K562 (cell line): ENCODE results near the gene WWP2. TPM values are rescaled to one million over a fixed set of nuclear protein-coding genes. Genes with fewer than 3 reads are reported as not detected.

Source experiments
- BHLHE40 ChIP-seq: IDR thresholded peaks from 2 replicates; pipeline ENCODE4 v1.6.1; 2011; ENCODE audit warnings: low read length, improper control_type of control experiment
- CXXC5 ChIP-seq: fragments of 250-450 bp; sonication (Bioruptor Pico); IDR thresholded peaks from 2 replicates; pipeline ENCODE4 v1.8.0; 2022; ENCODE audit warnings: inconsistent platforms, mild to moderate bottlenecking, moderate library complexity
- DPF2 ChIP-seq: fragments of 450-650 bp; IDR thresholded peaks from 2 replicates; pipeline ENCODE4 v1.6.1; 2016
- E2F6 ChIP-seq, 2 experiments: IDR thresholded peaks; 2 replicates each; pipeline ENCODE4 v1.6.1; 2011; ENCODE audit warnings: borderline replicate concordance in 1 of 2, control low read depth in 1 of 2, low read depth in 1 of 2, low read length in 1 of 2, mild to moderate bottlenecking in 1 of 2, mixed read lengths in 1 of 2, moderate library complexity in 1 of 2; ENCODE audit not compliant: insufficient read depth in 1 of 2, insufficient read length in 1 of 2, poor library complexity in 1 of 2, severe bottlenecking in 1 of 2; ENCODE audit errors: extremely low read depth in 1 of 2
- ERF ChIP-seq: fragments of 450-650 bp; formaldehyde crosslinking; IDR thresholded peaks from 2 replicates; pipeline ENCODE4 v1.4.0; 2020; ENCODE audit warnings: mild to moderate bottlenecking, mixed read lengths
- FOXK2 ChIP-seq, 2 experiments: fragments of 450-650 bp; IDR thresholded peaks in 1 of 2; conservative IDR thresholded peaks in 1 of 2; 2 replicates each; pipeline ENCODE4 v1.6.1; 2016; ENCODE audit warnings: low read depth in 2 of 2, mild to moderate bottlenecking in 1 of 2
- HDAC1 ChIP-seq, 2 experiments: fragments of 450-650 bp; IDR thresholded peaks; 2 replicates each; pipeline ENCODE4 v1.6.1; 2016 to 2017; ENCODE audit warnings: inconsistent platforms in 1 of 2, mild to moderate bottlenecking in 1 of 2, moderate library complexity in 1 of 2
- HDAC2 ChIP-seq: fragments of 450-650 bp; IDR thresholded peaks from 2 replicates; pipeline ENCODE4 v1.6.1; 2016; ENCODE audit warnings: mild to moderate bottlenecking
- HIVEP1 ChIP-seq: fragments of 250-450 bp; sonication (Bioruptor Pico); IDR thresholded peaks from 2 replicates; pipeline ENCODE4 v1.4.0; 2020; ENCODE audit warnings: mild to moderate bottlenecking
- KDM1A ChIP-seq, 2 experiments: fragments of 450-650 bp; IDR thresholded peaks; 2 replicates each; pipeline ENCODE4 v1.6.1; 2016; ENCODE audit warnings: mild to moderate bottlenecking in 2 of 2
- LARP7 ChIP-seq: fragments of 450-650 bp; IDR thresholded peaks from 2 replicates; pipeline ENCODE4 v1.6.1; 2016
- LEF1 ChIP-seq: fragments of 450-650 bp; IDR thresholded peaks from 2 replicates; pipeline ENCODE4 v1.6.1; 2016; ENCODE audit warnings: mild to moderate bottlenecking
- MLX ChIP-seq, 2 experiments: fragments of 450-650 bp in 1 of 2; sonication (generic) in 1 of 2; formaldehyde crosslinking; conservative IDR thresholded peaks; 2 replicates each; pipeline versions ENCODE4 v1.4.0 to v1.8.1; 2020 to 2022; ENCODE audit warnings: mild to moderate bottlenecking in 1 of 2, missing genetic modification reagents in 1 of 2
- NCOA2 ChIP-seq, 2 experiments: fragments of 450-650 bp; IDR thresholded peaks; 2 replicates each; pipeline ENCODE4 v1.6.1; 2018; ENCODE audit warnings: mild to moderate bottlenecking in 2 of 2, moderate library complexity in 1 of 2; ENCODE audit not compliant: partially characterized antibody in 2 of 2
- OTX1 ChIP-seq: fragments of 450-650 bp; formaldehyde crosslinking; IDR thresholded peaks from 2 replicates; pipeline ENCODE4 v1.4.0; 2022; ENCODE audit warnings: mild to moderate bottlenecking
- POU5F1 ChIP-seq: fragments of 150-350 bp; IDR thresholded peaks from 2 replicates; pipeline ENCODE4 v1.6.1; 2014; ENCODE audit warnings: borderline replicate concordance, low read length, low read depth, mild to moderate bottlenecking; ENCODE audit not compliant: partially characterized antibody
- SMARCC2 ChIP-seq: fragments of 450-650 bp; IDR thresholded peaks from 2 replicates; pipeline ENCODE4 v1.6.1; 2017; ENCODE audit warnings: antibody characterized with exemption, moderate library complexity, mild to moderate bottlenecking, low read depth
- TARDBP ChIP-seq: fragments of 450-650 bp; IDR thresholded peaks from 2 replicates; pipeline ENCODE4 v1.6.1; 2016
- TBL1XR1 ChIP-seq, 2 experiments: IDR thresholded peaks; 2 replicates each; pipeline ENCODE4 v1.6.1; 2012; ENCODE audit warnings: improper control_type of control experiment in 2 of 2, low read length in 2 of 2, mild to moderate bottlenecking in 1 of 2
- WHSC1 ChIP-seq: IDR thresholded peaks from one replicate; pipeline ENCODE4 v1.6.1; 2012; ENCODE audit warnings: low read length, control low read depth, inconsistent platforms
- ZKSCAN3 ChIP-seq: fragments of 250-450 bp; sonication (Bioruptor Pico); IDR thresholded peaks from 2 replicates; pipeline ENCODE4 v1.4.0; 2020
- ZNF140 ChIP-seq: fragments of 250-450 bp; sonication (Bioruptor Pico); IDR thresholded peaks from 2 replicates; pipeline ENCODE4 v1.8.0; 2021; ENCODE audit warnings: moderate library complexity, mild to moderate bottlenecking, inconsistent platforms
- ZNF280B ChIP-seq: fragments of 250-450 bp; sonication (Bioruptor Pico); IDR thresholded peaks from 2 replicates; pipeline ENCODE4 v1.5.1; 2021; ENCODE audit warnings: mild to moderate bottlenecking
- ZNF384 ChIP-seq: IDR thresholded peaks from 2 replicates; pipeline ENCODE4 v1.6.1; 2012; ENCODE audit warnings: low read depth, low read length, improper control_type of control experiment
- polyA plus RNA-seq, 8 experiments: library from polyadenylated mRNA; depleted of rRNA in 4 of 8; stranded (reverse) in 5 of 8; unstranded in 3 of 8; fragments of >200 nt; fragmentation: Nextera tagmentation in 2 of 8; fragmentation: Illumina TruSeq in 1 of 8; extraction: Ambion mirVana in 2 of 8; extraction: Trizol in 1 of 8; gene quantifications; 2 replicates each; pipeline versions ENCODE4 v1.2.1 to v1.2.3, GENCODE V29; 2011 to 2014; ENCODE audit warnings: inconsistent platforms in 1 of 8, missing spikeins in 1 of 8
- total RNA-seq, 7 experiments: library from RNA; depleted of rRNA in 6 of 7; stranded (reverse); fragments of >200 nt in 6 of 7; fragmentation: Illumina TruSeq in 2 of 7; extraction: Trizol in 2 of 7; gene quantifications; 2 replicates each; pipeline versions ENCODE4 v1.2.1 to v1.2.3, GENCODE V29; 2011 to 2021; ENCODE audit warnings: low replicate concordance in 1 of 7
- TF ChIP-seq, protein P1 (sequence below): sonication (generic); formaldehyde crosslinking; IDR thresholded peaks from 2 replicates; pipeline ENCODE4 v1.8.0; 2022; ENCODE audit warnings: mild to moderate bottlenecking, missing genetic modification reagents, borderline replicate concordance

Gene WWP2
- total and polyA plus RNA-seq, 9 of the 15 experiments (the other 6 are each of a cell fraction or from before 2014, with no cell fraction given), result 1.9 to 34.4 (median 14.6) TPM

GRCh38 chr16:69796285-69797118 lies 34.4 kb downstream of the WWP2 start (continued):
- TF ChIP-seq, protein P1, sequence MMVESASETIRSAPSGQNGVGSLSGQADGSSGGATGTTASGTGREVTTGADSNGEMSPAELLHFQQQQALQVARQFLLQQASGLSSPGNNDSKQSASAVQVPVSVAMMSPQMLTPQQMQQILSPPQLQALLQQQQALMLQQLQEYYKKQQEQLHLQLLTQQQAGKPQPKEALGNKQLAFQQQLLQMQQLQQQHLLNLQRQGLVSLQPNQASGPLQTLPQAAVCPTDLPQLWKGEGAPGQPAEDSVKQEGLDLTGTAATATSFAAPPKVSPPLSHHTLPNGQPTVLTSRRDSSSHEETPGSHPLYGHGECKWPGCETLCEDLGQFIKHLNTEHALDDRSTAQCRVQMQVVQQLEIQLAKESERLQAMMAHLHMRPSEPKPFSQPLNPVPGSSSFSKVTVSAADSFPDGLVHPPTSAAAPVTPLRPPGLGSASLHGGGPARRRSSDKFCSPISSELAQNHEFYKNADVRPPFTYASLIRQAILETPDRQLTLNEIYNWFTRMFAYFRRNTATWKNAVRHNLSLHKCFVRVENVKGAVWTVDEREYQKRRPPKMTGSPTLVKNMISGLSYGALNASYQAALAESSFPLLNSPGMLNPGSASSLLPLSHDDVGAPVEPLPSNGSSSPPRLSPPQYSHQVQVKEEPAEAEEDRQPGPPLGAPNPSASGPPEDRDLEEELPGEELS (CRISPR knock-in tag), result no peak
- TF ChIP-seq ZNF280B (CRISPR knock-in tag), result no peak
- TF ChIP-seq HDAC1 (IDR thresholded peaks at IDR 0.05), result peak in 1 of 2 experiments; percentile 66; a peak in 2 of 4 replicates
- TF ChIP-seq LEF1, result 0 out of 2 replicates have a peak, but pooled peaks have one; percentile 17
- TF ChIP-seq POU5F1, result no peak
- TF ChIP-seq BHLHE40, result peak; percentile 29; the same call in 1 of the 2 replicates
- no peak for TF ChIP-seq ZKSCAN3 (CRISPR knock-in tag)
- TF ChIP-seq CXXC5, result no peak
- TF ChIP-seq E2F6 (IDR thresholded peaks at IDR 0.05; ENCODE audit: borderline replicate concordance in 1 of 2, extremely low read depth in 1 of 2, insufficient read depth in 1 of 2, insufficient read length in 1 of 2, low read depth in 1 of 2, low read length in 1 of 2, poor library complexity in 1 of 2, severe bottlenecking in 1 of 2), result no peak
- TF ChIP-seq OTX1 (CRISPR knock-in tag), result no peak
- peak; percentile 83 for TF ChIP-seq HDAC2
- no peak for TF ChIP-seq ZNF384
- TF ChIP-seq TBL1XR1 (IDR thresholded peaks at IDR 0.05; ENCODE audit: low read length in 2 of 2), result no peak
- no peak for TF ChIP-seq HIVEP1 (CRISPR knock-in tag)
- no peak for TF ChIP-seq SMARCC2
- no peak for TF ChIP-seq WHSC1
- no peak for TF ChIP-seq ERF (CRISPR knock-in tag)
- no peak for TF ChIP-seq LARP7
- TF ChIP-seq NCOA2 (IDR thresholded peaks at IDR 0.05; ENCODE audit: partially characterized antibody in 2 of 2), result no peak
- peak in 1 of 2 experiments; percentile 82; a peak in 2 of 4 replicates for TF ChIP-seq FOXK2 (conservative IDR thresholded peaks at IDR 0.05 in 1 of 2, IDR thresholded peaks at IDR 0.05 in 1 of 2; ENCODE audit: low read depth in 2 of 2)
- TF ChIP-seq DPF2, result no peak
- peak; percentile 71; the same call in 1 of the 2 replicates for TF ChIP-seq TARDBP
- TF ChIP-seq MLX (CRISPR knock-in tag; conservative IDR thresholded peaks at IDR 0.05), result no peak
- no peak for TF ChIP-seq ZNF140 (CRISPR knock-in tag)
- peak; percentile 95 to 96 for TF ChIP-seq KDM1A (IDR thresholded peaks at IDR 0.05)
